Measurements from ENCODE around the gene ZNF410.
"Not testable (repeated sequence)": the region's sequence is repeated elsewhere in the genome, so short reads cannot be mapped to it uniquely, and the experiment has no call there.

ZNF410 gene

DNA sequence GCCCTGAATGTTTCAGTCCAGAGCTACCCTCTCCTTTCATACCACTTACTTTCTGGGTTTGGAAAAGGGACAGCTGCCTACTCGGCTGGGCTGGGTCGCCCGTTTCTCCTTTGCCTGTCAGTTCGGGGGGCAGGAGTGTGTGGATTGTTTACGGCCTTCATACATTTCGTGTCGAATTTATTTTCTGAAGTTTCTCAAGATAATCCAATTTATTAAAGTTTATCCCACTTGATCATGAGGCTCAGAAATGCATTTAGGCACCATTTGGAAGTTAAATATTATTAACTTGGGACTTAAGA, 608 bp downstream of the ZNF410 start:
- no peak for DNase-seq (ENCODE audit: low read depth)

- DNase-seq (ENCODE audit: low read depth), result no peak
Observed at GRCh38 chr14:73887694-73888459, 1.2 kb downstream of the ZNF410 start.

- DNase-seq (ENCODE audit: low read depth), result no peak
Observed at GRCh38 chr14:73888460-73888725, 1.7 kb downstream of the ZNF410 start.

DNA sequence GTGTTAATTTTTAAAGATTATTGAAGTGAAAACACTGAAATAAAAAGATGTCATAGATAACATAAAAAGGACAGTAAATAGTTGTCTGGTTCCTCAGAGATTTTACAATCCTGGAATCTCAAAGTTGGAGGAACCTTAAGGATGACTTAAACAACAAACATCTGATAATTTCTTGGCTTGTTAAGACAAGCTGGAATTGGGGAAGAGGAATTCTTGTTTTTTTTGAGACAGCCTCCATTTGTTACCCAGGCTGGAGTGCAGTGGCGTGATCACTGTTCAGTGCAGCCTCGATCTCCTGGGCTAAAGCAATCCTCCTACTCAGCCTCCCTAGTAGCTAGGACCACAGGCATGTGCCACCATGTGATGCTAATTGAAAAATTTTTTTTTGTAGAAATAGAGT, 2.3 kb downstream of the ZNF410 start:
- DNase-seq (ENCODE audit: low read depth), result peak; percentile 39

DNA sequence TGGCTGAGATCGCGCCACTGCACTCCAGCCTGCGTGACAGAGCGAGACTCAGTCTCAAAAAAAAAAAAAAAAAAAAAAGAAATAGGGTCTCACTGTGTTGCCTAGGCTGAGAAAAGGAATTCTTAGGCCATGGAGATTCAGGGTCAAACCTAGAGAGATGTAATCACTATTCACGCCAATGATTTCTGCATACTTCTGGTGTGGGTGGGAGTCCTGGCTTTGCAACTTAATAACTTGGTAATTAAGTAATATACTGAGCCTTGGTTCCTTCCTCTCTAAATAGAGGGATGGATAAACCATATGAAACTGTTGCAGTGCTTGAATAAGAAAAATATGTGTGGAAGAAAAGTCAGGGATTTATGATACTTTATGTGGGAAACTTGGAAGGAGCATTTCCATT, 2.7 kb downstream of the ZNF410 start:
- DNase-seq (ENCODE audit: low read depth), result no peak

DNA sequence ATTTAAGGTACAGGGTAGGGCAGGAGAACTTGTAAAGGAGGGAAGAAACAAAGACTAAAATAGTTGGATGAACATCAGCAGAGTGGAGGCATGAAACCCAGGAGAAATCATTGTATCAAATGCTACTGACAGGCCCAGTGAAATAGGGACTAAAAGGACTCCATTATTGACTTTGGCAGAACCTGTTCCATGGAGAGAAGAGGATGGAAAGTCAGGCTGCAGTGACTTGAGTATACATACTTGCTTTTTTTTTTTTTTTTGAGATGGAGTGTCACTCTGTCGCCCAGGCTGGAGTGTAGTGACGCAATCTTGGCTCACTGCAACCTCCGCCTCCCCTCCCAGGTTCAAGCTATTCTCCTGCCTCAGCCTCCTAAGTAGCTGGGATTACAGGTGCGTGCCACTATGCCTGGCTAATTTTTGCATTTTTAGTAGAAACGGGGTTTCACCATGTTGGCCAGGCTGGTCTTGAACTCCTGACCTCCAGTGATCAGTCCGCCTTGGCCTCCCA, 7.6 kb downstream of the ZNF410 start:
- DNase-seq (ENCODE audit: low read depth), result not testable (repeated sequence)

- DNase-seq (ENCODE audit: low read depth), result no peak
Observed at GRCh38 chr14:73895939-73896338, 9.3 kb downstream of the ZNF410 start.

- no peak for DNase-seq (ENCODE audit: low read depth)
Observed at GRCh38 chr14:73896521-73896920, 9.9 kb downstream of the ZNF410 start.

DNA sequence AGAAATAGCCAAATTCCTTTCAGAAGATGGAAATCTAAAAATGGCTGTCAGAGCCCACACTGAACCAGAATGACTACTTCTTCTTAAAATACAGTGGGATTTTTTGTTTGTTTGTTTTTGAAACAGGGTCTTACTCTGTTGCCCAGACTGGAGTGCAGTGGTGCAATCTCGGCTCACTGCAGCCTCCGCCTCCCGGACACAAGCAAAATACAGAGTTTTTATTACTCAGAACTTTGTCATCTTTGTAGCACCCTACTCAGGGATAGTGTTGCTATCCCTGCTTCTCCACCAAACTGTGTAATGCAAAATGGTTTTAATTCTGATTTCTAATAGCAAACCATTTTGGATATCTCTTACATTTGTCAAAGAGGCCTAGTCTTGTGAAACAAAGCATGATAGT, 16.4 kb downstream of the ZNF410 start:
- DNase-seq (ENCODE audit: low read depth), result no peak

GRCh38 chr14:73909681-73910080, 23.0 kb downstream of the ZNF410 start:
- DNase-seq (ENCODE audit: low read depth), result peak; percentile 51

GRCh38 chr14:73913256-73913655, 26.6 kb downstream of the ZNF410 start:
- DNase-seq (ENCODE audit: low read depth), result peak; percentile 90

GRCh38 chr14:73916324-73916723, 29.7 kb downstream of the ZNF410 start:
- peak; percentile 31 for DNase-seq (ENCODE audit: low read depth)

DNA sequence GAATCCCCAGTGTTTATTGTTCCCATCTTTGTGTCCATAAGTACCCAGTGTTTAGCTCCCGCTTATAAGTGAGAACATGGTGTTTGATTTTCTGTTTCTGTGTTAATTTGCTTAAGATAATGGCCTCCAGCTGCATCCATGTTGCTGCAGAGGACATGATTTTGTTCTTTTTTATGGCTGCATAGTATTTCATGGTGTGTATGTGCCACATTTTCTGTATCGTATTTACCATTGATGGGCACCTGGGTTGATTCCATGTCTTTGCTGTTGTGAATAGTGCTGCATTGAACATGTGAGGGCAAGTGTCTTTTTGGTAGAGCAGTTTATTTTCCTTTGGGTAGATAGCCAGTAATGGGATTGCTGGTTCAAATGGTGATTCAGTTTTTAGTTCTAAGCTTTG, 32.8 kb downstream of the ZNF410 start:
- DNase-seq (ENCODE audit: low read depth), result not testable (repeated sequence)

- peak; percentile 17 for DNase-seq (ENCODE audit: low read depth)
Observed at GRCh38 chr14:73924337-73924736, 37.7 kb downstream of the ZNF410 start.

DNA sequence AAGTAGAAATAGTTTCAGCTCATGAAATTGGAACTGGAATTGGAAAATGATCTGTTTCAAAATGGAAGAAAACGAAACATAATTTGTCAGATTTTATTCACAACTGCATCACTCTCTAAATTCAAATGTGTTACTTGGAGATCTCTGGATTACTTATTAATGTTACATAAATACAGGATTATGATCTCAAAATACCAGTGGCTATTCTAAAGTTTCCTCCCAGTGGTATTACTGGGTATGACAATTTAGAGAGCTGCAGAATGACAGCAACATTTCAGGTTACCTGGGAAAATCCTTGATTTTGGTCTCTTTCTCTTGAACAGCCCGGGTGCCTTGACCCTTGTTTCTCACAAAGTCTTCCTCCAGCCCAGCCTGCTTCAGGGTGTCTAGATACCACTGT, 49.0 kb downstream of the ZNF410 start:
- DNase-seq (ENCODE audit: low read depth), result no peak

GRCh38 chr14:73936548-73936947, 49.9 kb downstream of the ZNF410 start:
- no peak for DNase-seq (ENCODE audit: low read depth)

GRCh38 chr14:73937012-73937411, 50.4 kb downstream of the ZNF410 start:
- DNase-seq (ENCODE audit: low read depth), result no peak

GRCh38 chr14:73942180-73942579, 55.5 kb downstream of the ZNF410 start:
- DNase-seq (ENCODE audit: low read depth), result no peak

DNA sequence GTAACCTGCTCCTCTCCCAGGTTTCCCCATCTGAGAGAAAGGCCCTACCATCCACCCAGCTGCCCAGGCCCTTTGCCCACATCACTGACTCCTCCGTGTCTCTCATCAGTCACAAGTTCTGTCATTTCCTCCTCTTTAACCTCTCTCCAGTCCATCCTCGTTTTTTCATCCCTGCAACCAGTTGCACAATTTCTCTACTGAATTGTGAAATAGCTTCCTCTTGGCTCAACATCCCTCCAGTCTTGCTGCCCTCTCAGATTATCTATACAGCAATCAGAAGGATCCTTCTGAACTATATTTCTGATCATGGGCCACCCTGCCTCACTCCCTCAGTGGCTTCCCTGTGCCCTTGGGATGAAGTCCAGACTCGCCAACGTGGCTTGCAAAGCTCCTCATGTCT, 56.4 kb downstream of the ZNF410 start:
- DNase-seq (ENCODE audit: low read depth), result peak; percentile 90

- DNase-seq (ENCODE audit: low read depth), result no peak
Observed at GRCh38 chr14:73944432-73945158, 57.9 kb downstream of the ZNF410 start.

DNA sequence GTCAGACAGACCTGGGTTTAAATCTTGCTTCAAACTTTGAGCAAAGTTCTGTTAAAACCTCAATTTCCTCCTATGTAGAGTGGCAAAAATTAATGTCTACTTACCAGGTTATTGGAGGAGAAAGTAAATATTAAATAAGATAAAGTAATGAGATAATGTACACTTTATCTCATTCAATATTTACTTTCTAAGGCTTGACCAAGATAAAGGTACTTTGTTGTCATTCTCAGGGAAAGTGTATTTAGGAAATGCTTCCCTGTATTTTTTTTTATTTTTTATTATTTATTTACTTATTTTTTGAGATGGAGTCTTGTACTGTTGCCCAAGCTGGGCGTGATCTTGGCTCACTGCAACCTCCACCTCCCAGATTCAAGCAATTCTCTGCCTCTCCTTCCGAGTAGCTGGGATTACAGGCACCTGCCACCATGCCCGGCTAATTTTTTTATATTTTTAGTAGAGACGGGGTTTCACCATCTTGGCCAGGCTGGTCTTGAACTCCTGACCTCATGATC, 58.6 kb downstream of the ZNF410 start:
- DNase-seq (ENCODE audit: low read depth), result no peak

DNA sequence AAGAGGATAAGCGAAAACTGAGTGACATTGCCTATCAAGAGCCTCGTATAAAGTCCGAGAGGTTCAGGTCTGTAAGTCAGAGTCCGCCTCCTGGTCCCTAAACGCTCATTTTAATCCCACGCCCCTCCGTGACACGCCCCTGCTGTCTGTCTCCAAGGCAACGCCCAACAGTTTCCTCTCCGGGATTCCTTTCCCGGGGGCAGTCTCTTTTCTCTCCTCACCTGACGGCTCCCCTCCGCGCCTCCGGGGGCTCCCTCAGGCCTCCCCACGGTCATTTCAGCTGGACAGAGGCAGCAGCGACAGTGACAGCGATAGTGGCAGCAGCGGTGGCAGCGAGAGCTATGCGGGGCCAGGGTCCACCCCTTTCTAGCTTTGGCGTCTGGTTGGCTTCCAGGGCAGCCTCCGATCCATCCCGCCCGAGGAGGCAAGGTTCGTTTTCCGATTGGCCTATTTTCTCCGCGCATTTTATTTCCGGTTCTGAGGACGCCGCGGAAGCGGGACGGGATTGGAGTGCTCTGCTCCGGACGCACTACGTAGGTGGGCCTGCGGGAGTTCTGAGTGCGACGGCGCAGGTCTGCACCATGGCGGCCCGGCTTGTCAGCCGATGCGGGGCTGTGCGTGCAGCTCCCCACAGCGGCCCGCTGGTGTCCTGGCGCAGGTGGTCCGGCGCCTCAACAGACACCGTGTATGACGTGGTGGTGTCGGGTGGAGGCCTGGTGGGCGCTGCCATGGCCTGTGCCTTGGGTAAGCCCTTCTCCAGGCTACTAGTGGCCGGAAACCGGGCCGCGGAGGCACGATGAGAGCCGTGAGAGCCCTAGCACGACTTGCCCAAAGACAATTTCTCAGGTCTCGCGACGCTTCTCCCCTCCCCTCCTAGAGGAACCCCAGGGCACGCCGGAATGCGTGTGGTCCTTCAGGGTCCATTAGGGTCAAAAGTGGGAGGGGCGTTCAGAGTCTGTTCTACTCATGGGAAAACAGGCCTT, 63.4 kb downstream of the ZNF410 start, which contains the start of the genes COQ6 and FAM161B:
Gene COQ6 (plus strand): TSS at position 551 of the 983 bp plus-strand sequence. CDS start 31 bp downstream, at position 582.
Gene FAM161B (minus strand): TSS at position 343 of the 983 bp plus-strand sequence. CDS start 68 bp downstream, at position 275.
- peak; percentile 97 for DNase-seq (ENCODE audit: low read depth)

Data from amniotic epithelial cell (primary cell).